AG10803 (cell line): Measurements from ENCODE around the gene KRTAP20-4.

Source experiments
- DNase-seq: peaks from one replicate; pipeline ENCODE4 v3.0.0; 2010; ENCODE audit warnings: low read depth
- H3K4me3 ChIP-seq: 2 replicates; pipeline ENCODE4 v1.5.1; 2011; ENCODE audit warnings: mild to moderate bottlenecking, low read length, control low read depth
- TF ChIP-seq, protein P1 (sequence below): conservative IDR thresholded peaks from 2 replicates; pipeline ENCODE4 v1.5.1; 2011; ENCODE audit warnings: mild to moderate bottlenecking, low read length, control low read depth, inconsistent platforms

KRTAP20-4 gene

DNA sequence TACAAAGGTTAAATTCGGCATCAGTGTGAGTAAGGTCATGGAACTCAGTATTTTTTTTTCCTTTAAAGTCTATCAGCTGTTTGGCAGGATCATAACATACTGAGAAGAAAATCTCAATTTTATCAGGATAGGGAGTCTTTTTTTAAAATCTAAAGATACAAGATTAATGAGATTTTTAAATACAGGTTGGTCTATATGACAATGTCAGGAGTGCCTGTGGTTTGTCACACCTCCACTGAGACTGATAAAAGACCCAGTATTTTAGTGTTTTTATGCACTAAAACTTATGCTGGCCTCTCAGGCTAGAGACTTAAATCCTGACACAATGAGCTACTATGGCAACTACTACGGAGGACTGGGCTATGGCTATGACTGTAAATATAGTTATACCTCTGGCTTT is 22.1 kb downstream of the KRTAP20-4 start, which contains the start of gene KRTAP20-3:
Gene KRTAP20-3, plus strand, starts transcription at position 301 of the 400 bp plus-strand sequence.
- TF ChIP-seq, protein P1, sequence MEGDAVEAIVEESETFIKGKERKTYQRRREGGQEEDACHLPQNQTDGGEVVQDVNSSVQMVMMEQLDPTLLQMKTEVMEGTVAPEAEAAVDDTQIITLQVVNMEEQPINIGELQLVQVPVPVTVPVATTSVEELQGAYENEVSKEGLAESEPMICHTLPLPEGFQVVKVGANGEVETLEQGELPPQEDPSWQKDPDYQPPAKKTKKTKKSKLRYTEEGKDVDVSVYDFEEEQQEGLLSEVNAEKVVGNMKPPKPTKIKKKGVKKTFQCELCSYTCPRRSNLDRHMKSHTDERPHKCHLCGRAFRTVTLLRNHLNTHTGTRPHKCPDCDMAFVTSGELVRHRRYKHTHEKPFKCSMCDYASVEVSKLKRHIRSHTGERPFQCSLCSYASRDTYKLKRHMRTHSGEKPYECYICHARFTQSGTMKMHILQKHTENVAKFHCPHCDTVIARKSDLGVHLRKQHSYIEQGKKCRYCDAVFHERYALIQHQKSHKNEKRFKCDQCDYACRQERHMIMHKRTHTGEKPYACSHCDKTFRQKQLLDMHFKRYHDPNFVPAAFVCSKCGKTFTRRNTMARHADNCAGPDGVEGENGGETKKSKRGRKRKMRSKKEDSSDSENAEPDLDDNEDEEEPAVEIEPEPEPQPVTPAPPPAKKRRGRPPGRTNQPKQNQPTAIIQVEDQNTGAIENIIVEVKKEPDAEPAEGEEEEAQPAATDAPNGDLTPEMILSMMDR: no peak
- no peak for DNase-seq
- no peak within 1 kb of the TSS for H3K4me3 ChIP-seq

DNA sequence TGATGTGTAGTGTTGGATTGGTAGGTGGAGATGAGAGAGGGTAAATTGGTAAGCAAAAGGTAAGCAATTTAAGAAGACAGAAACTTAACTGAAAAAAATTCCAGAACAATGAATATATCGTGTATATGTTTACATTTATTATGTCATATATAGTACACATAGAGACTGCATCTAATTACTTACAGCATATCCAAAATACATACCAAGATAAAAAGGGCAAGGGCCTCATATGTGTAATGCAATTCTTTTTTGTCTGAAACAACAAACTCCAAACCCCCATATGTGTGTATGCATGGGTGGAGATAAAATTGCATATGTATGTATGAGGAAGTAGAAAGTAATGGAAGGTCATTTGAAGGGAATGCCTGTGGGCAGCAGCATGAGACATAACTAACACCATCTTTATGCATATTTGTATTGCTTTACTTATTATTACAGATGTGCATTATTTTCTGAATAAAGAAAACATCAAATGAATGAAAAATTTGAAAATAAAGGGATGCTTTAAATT is 26.5 kb downstream of the KRTAP20-4 start:
- no peak overlapping the region for H3K4me3 ChIP-seq
- TF ChIP-seq, protein P1: no peak
- no peak for DNase-seq

DNA sequence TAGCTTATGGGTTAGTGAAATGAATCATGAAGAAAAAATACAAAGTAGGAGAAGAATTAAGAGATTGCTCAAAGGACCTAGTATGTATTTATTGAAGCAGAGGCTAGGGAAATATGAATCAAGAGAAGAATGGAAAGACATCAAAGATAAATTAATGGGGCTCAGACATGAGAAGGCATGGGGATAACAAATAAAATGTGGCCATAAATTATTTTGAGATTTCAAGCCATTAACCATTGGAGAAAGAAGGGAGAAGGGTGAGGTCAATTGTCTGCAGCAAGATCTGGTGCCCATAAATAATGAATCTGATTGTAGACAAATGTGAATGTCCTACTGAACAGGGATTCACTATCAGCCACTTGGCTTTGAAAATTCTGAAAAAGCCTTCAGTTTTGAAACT is 32.5 kb downstream of the KRTAP20-4 start:
- H3K4me3 ChIP-seq: no peak overlapping the region
- no peak for DNase-seq
- TF ChIP-seq, protein P1: no peak

DNA sequence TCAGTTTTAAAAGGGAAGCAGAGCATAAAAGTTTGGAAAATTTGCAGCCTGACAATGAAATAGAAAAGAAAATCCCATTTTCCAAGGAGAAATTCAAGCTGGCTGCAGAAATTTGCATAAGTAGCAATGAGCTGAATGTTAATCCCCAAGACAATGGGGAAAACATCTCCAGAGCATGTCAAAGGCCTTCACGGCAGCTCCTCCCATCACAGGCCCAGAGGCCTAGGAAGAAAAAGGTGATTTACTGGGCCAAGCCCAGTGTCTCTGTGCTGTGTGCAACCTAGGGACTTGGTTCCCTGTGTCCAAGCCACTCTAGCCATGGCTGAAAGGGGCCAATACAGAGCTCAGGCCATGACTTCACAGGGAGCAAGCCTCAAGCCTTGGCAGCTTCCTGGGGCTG is 48.3 kb downstream of the KRTAP20-4 start:
- H3K4me3 ChIP-seq: no peak overlapping the region
- TF ChIP-seq, protein P1: no peak
- no peak for DNase-seq
